Stomach (tissue), 19 donors: ENCODE results near the gene NQO1. TPM values are rescaled to one million over a fixed set of nuclear protein-coding genes. Genes with fewer than 3 reads are reported as not detected.

Experiments
- DNase-seq, 2 donors: peaks; one replicate each; pipeline versions ENCODE4 v3.0.0 to v3.0.0-alpha.2; 2013 to 2019
- H3K27ac ChIP-seq, 5 donors: fragments of 200-600 bp in 4 of 5; sonication (generic) in 4 of 5; one replicate each; pipeline ENCODE4 v1.5.1; 2013 to 2019; ENCODE audit warnings: mild to moderate bottlenecking in 1 of 5, moderate library complexity in 1 of 5
- H3K27me3 ChIP-seq, 3 donors: fragments of 200-600 bp; sonication (generic); one replicate each; pipeline ENCODE4 v1.5.1; 2017 to 2019; ENCODE audit warnings: mixed run types in 1 of 3
- H3K36me3 ChIP-seq, 4 donors: fragments of 200-600 bp; sonication (generic); 1 replicate in 3 of 4; 2 replicates in 1 of 4; pipeline ENCODE4 v1.5.1; 2016 to 2019
- H3K4me1 ChIP-seq, 4 donors: fragments of 200-600 bp; sonication (generic); one replicate each; pipeline ENCODE4 v1.5.1; 2016 to 2019
- H3K4me3 ChIP-seq, 4 donors: fragments of 200-600 bp; sonication (generic) in 3 of 4; one replicate each; pipeline ENCODE4 v1.5.1; 2016 to 2019; ENCODE audit warnings: mild to moderate bottlenecking in 1 of 4
- H3K9me3 ChIP-seq, 4 donors: fragments of 200-600 bp; sonication (generic); one replicate each; pipeline ENCODE4 v1.5.1; 2016 to 2019
- CTCF ChIP-seq, 7 experiments: fragments of 450-650 bp in 4 of 7; fragments of 200-600 bp in 3 of 7; sonication (generic) in 3 of 7; IDR thresholded peaks; one replicate each; pipeline ENCODE4 v1.5.1; 2016 to 2019; ENCODE audit warnings: antibody characterized with exemption in 7 of 7, control low read depth in 2 of 7, mild to moderate bottlenecking in 1 of 7
- EP300 ChIP-seq: sonication (generic); formaldehyde crosslinking; IDR thresholded peaks from one replicate; pipeline ENCODE4 v1.6.1; 2017; ENCODE audit warnings: antibody characterized with exemption
- POLR2A ChIP-seq, 4 donors: fragments of 450-650 bp; IDR thresholded peaks; one replicate each; pipeline ENCODE4 v1.6.1; 2016; ENCODE audit warnings: antibody characterized with exemption in 4 of 4, control low read depth in 2 of 4, mild to moderate bottlenecking in 1 of 4, moderate library complexity in 1 of 4
- POLR2AphosphoS5 ChIP-seq, 3 donors: sonication (generic); formaldehyde crosslinking; IDR thresholded peaks; one replicate each; pipeline ENCODE4 v1.6.1; 2016; ENCODE audit warnings: antibody characterized with exemption in 3 of 3
- WGBS, 5 donors: extraction: QIAGEN DNeasy Blood & Tissue Kit in 3 of 5; methylation state at CpG; one replicate each; pipeline versions ENCODE4 v1.1.5 to v1.1.7; 2013 to 2018; 5-methylcytosine and 5-hydroxymethylcytosine counted together
- intact Hi-C: fragments of 100-400 bp; cut with DNase I; formaldehyde crosslinking; loops from one replicate; pipeline ENCODE4 v1.15.1; 2023; ENCODE audit warnings: low total_unique reads
- long read RNA-seq, 10 donors: transcript quantifications; one replicate each; lab custom pipeline, GENCODE V29; 2026
- polyA plus RNA-seq, 3 donors: library from polyadenylated mRNA; stranded (reverse); fragments of 200-250 nt; gene quantifications; one replicate each; pipeline ENCODE4 v1.2.3, GENCODE V29; 2013
- total RNA-seq, 5 donors: library from RNA; depleted of rRNA; stranded (reverse); fragments of >200 nt; gene quantifications; one replicate each; pipeline versions ENCODE4 v1.1.0 to v1.2.3, GENCODE V29; 2014 to 2016
- donor health status: healthy with polysubstance abuse.
- donor health status: Bipolar disorder and iron deficiency.
- donor health status: healthy.

The NQO1 gene
- total RNA-seq (100 to 1,000 TPM in 3 of 5 donors, 10 to 100 TPM in 2; 58.8 to 460 (median 137) TPM), polyA plus RNA-seq (1,000 to 10,000 TPM in 1 of 3 donors, 100 to 1,000 TPM in 1, 10 to 100 TPM in 1; 97.8 to 1,232 (median 310) TPM)
- long read RNA-seq, donor 1, transcript NQO1-201 (6 exons, 2,912 nt): major isoform, 25 of 28 reads
- long read RNA-seq, donor 1, partial matches to known transcripts: 0 of 28 reads
- long read RNA-seq, donor 1, other reads (novel, unspliced or antisense): 0 of 28 reads
- long read RNA-seq, donor 2, transcript NQO1-201 (6 exons, 2,912 nt): major isoform, 27 of 32 reads
- long read RNA-seq, donor 2, transcript NQO1-202 (5 exons, 1,105 nt): minor isoform, 5 of 32 reads
- long read RNA-seq, donor 2, partial matches to known transcripts: 0 of 32 reads
- long read RNA-seq, donor 2, other reads (novel, unspliced or antisense): 0 of 32 reads
- long read RNA-seq, donor 3, transcript NQO1-201 (6 exons, 2,912 nt): major isoform, 22 of 26 reads
- long read RNA-seq, donor 3, partial matches to known transcripts: 0 of 26 reads
- long read RNA-seq, donor 3, other reads (novel, unspliced or antisense): 0 of 26 reads
- long read RNA-seq, donor 4, transcript NQO1-201 (6 exons, 2,912 nt): major isoform, 8 of 8 reads
- long read RNA-seq, donor 4, partial matches to known transcripts: 0 of 8 reads
- long read RNA-seq, donor 4, other reads (novel, unspliced or antisense): 0 of 8 reads
- long read RNA-seq, donor 5, transcript NQO1-201 (6 exons, 2,912 nt): major isoform, 9 of 10 reads
- long read RNA-seq, donor 5, partial matches to known transcripts: 0 of 10 reads
- long read RNA-seq, donor 5, other reads (novel, unspliced or antisense): 0 of 10 reads
- long read RNA-seq, donor 6, transcript NQO1-202 (5 exons, 1,105 nt): minor isoform, 6 of 75 reads
- long read RNA-seq, donor 6, transcript NQO1-201 (6 exons, 2,912 nt): major isoform, 66 of 75 reads
- long read RNA-seq, donor 6, partial matches to known transcripts: 0 of 75 reads
- long read RNA-seq, donor 6, other reads (novel, unspliced or antisense): 0 of 75 reads
- long read RNA-seq, donor 7, transcript NQO1-201 (6 exons, 2,912 nt): major isoform, 54 of 68 reads
- long read RNA-seq, donor 7, partial matches to known transcripts: 8 of 68 reads
- long read RNA-seq, donor 7, other reads (novel, unspliced or antisense): 0 of 68 reads
- long read RNA-seq, donor 8, transcript NQO1-201 (6 exons, 2,912 nt): major isoform, 16 of 33 reads
- long read RNA-seq, donor 8, transcript NQO1-202 (5 exons, 1,105 nt): minor isoform, 9 of 33 reads
- long read RNA-seq, donor 8, partial matches to known transcripts: 6 of 33 reads
- long read RNA-seq, donor 8, other reads (novel, unspliced or antisense): 0 of 33 reads
- long read RNA-seq, donor 9, transcript NQO1-201 (6 exons, 2,912 nt): major isoform, 19 of 22 reads
- long read RNA-seq, donor 9, partial matches to known transcripts: 0 of 22 reads
- long read RNA-seq, donor 9, other reads (novel, unspliced or antisense): 0 of 22 reads
- long read RNA-seq, donor 10, transcript NQO1-201 (6 exons, 2,912 nt): major isoform, 16 of 18 reads
- long read RNA-seq, donor 10, partial matches to known transcripts: 0 of 18 reads
- long read RNA-seq, donor 10, other reads (novel, unspliced or antisense): 0 of 18 reads

DNA sequence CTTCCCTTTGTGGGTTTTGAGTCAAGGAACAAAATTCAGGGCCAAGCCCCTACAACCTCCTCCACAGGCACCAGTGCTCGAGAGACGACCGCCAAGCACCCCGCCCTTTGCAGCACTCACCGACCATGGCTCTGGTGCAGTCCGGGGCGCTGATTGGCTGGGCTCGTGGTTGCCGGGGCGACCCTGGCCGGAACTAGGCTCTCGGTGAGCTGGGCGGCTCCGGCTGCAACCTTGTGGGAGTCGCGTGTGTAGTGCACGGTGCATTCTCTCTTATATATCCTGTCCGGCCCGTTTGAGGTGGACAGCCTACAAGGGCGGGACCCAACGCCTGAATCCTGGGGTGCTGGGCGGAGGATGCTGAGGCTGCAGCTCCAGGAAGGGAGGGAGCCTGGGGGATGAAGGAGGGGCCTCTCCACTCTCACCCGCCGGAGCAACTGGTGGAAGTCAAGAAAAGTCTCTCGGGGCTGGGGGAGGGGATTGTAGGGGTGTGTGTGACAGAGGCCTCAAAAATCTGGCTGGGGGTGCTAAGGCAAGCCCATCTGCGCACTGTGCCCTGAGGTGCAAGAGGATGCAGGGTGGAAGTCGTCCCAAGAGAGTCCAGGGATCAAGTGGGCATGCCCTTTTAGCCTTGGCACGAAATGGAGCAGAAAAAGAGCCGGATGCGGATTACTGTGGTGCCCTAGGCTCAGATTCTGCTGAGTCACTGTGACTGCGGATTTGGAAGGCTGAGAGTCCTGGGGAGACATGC, at the start of gene NQO1:
Gene NQO1, minus strand, starts transcription at position 248 of the 748 bp plus-strand sequence. Its CDS starts 121 bp downstream, at position 127.
- DNase-seq: peak; percentile 97
- peaks cover 0 to under 1% (median 0%) of the 10 kb centered on the region in 4 donors for H3K36me3 ChIP-seq
- TF ChIP-seq POLR2A (IDR thresholded peaks at IDR 0.05) (peak in 1 of 4 donors; percentile 95), POLR2AphosphoS5 (IDR thresholded peaks at IDR 0.05) (peak; percentile 63 to 97 (median 95)), CTCF (IDR thresholded peaks at IDR 0.05) (no peak), EP300 (peak; percentile 33)
- H3K4me3 ChIP-seq: peak within 1 kb of the TSS; percentile 50 to 61 (median 55)
- intact Hi-C loops: no loop called here
- H3K4me1 ChIP-seq: peaks cover 22 to 62% (median 50%) of the 10 kb centered on the region in 4 donors
- peak within 1 kb of the TSS; percentile 86 to 93 (median 89) for H3K27ac ChIP-seq
- H3K27me3 ChIP-seq: no peaks in the 10 kb centered on the region
- no peaks in the 10 kb centered on the region for H3K9me3 ChIP-seq
- WGBS, 5 donors: 0 to 1% (median 0%) methylated on average over 23 to 31 of the region's 31 CpGs

- TF ChIP-seq CTCF (IDR thresholded peaks at IDR 0.05) (no peak), POLR2A (IDR thresholded peaks at IDR 0.05) (no peak), POLR2AphosphoS5 (IDR thresholded peaks at IDR 0.05) (no peak), EP300 (no peak)
- no peak overlapping the region for H3K27ac ChIP-seq
- H3K36me3 ChIP-seq: peaks cover 0 to 17% (median 7%) of the 10 kb centered on the region in 4 donors
- H3K4me1 ChIP-seq: peaks cover 12 to 27% (median 24%) of the 10 kb centered on the region in 4 donors
- peaks cover 0 to 6% (median 0%) of the 10 kb centered on the region in 4 donors for H3K9me3 ChIP-seq
- DNase-seq: no peak
- H3K27me3 ChIP-seq: no peaks in the 10 kb centered on the region
- intact Hi-C loops: no loop called here
- H3K4me3 ChIP-seq: no peak overlapping the region
Measured at GRCh38 chr16:69775563-69775962, 49.2 kb upstream of the NQO1 start.

- TF ChIP-seq EP300 (no peak), CTCF (IDR thresholded peaks at IDR 0.05) (no peak), POLR2AphosphoS5 (IDR thresholded peaks at IDR 0.05) (no peak), POLR2A (IDR thresholded peaks at IDR 0.05) (no peak)
- Histone ChIP-seq H3K4me3 (no peak overlapping the region), H3K27ac (no peak overlapping the region), H3K4me1 (peaks cover 12 to 47% (median 28%) of the 10 kb centered on the region in 4 donors), H3K27me3 (no peaks in the 10 kb centered on the region), H3K9me3 (peaks cover 0 to 6% (median 0%) of the 10 kb centered on the region in 4 donors), H3K36me3 (peaks cover 0 to 10% (median 3%) of the 10 kb centered on the region in 4 donors)
- 60 to 81% (median 65%) methylated on average over 6 of the region's 6 CpGs for WGBS, 5 donors
- intact Hi-C loops: no loop called here
- no peak for DNase-seq
Measured at GRCh38 chr16:69773260-69773947, 47.0 kb upstream of the NQO1 start.
